DND-41 (cell line): Measurements from ENCODE around the gene STARD10.

ENCODE experiments used
- ATAC-seq: fragments of 200-7000 bp; cut with Tn5 transposase; 3 replicates; pipeline ENCODE4 v1.9.1; 2021; ENCODE audit warnings: low read depth; ENCODE audit not compliant: insufficient read depth
- DNase-seq: peaks from one replicate; pipeline ENCODE4 v3.0.0-alpha.2; 2020
- H2AFZ ChIP-seq: 2 replicates; pipeline ENCODE4 v1.6.0; 2012; ENCODE audit warnings: low read depth, low read length
- H3K27ac ChIP-seq: 2 replicates; pipeline ENCODE4 v1.5.1; 2012; ENCODE audit warnings: low read length, inconsistent platforms
- H3K27me3 ChIP-seq: fragments of 200-600 bp; sonication (generic); 2 replicates; pipeline ENCODE4 v1.6.0; 2012; ENCODE audit warnings: low read length, mild to moderate bottlenecking, inconsistent platforms; ENCODE audit not compliant: insufficient read depth, poor library complexity
- H3K36me3 ChIP-seq: 2 replicates; pipeline ENCODE4 v1.5.1; 2012; ENCODE audit warnings: low read length, inconsistent platforms; ENCODE audit not compliant: insufficient read depth
- H3K4me1 ChIP-seq: 2 replicates; pipeline ENCODE4 v1.5.1; 2012; ENCODE audit warnings: mild to moderate bottlenecking, low read length; ENCODE audit not compliant: insufficient read depth
- H3K4me2 ChIP-seq: 2 replicates; pipeline ENCODE4 v1.6.0; 2012; ENCODE audit warnings: mild to moderate bottlenecking, moderate library complexity, low read length, inconsistent platforms; ENCODE audit not compliant: insufficient read depth
- H3K4me3 ChIP-seq, 2 experiments: fragments of 200-600 bp in 1 of 2; shearing (Covaris generic) in 1 of 2; 2 replicates each; pipeline ENCODE4 v1.5.1; 2012 to 2016; ENCODE audit warnings: inconsistent platforms in 2 of 2, low read length in 2 of 2, mild to moderate bottlenecking in 2 of 2, low read depth in 1 of 2, moderate library complexity in 1 of 2
- H3K79me2 ChIP-seq: 2 replicates; pipeline ENCODE4 v1.6.0; 2012; ENCODE audit warnings: low read length, inconsistent platforms; ENCODE audit not compliant: insufficient read depth
- H3K9ac ChIP-seq: 2 replicates; pipeline ENCODE4 v1.6.0; 2012; ENCODE audit warnings: low read depth, mild to moderate bottlenecking, inconsistent platforms, low read length, moderate library complexity
- H3K9me3 ChIP-seq: 2 replicates; pipeline ENCODE4 v1.5.1; 2012; ENCODE audit warnings: low read length, moderate library complexity, mild to moderate bottlenecking, inconsistent platforms; ENCODE audit not compliant: insufficient read depth, severe bottlenecking
- H4K20me1 ChIP-seq: 2 replicates; pipeline ENCODE4 v1.6.0; 2012; ENCODE audit warnings: low read length; ENCODE audit not compliant: insufficient read depth
- EZH2 ChIP-seq: IDR thresholded peaks from 3 replicates; pipeline ENCODE4 v1.6.1; 2012; ENCODE audit warnings: borderline replicate concordance, low read depth, mild to moderate bottlenecking, moderate library complexity, low read length, inconsistent platforms; ENCODE audit not compliant: severe bottlenecking
- TF ChIP-seq, protein P1 (sequence below): IDR thresholded peaks from 2 replicates; pipeline ENCODE4 v1.5.1; 2012; ENCODE audit warnings: borderline replicate concordance, low read length, moderate library complexity, mild to moderate bottlenecking; ENCODE audit not compliant: poor library complexity, severe bottlenecking; ENCODE audit errors: extremely low read depth

Gene STARD10

DNA sequence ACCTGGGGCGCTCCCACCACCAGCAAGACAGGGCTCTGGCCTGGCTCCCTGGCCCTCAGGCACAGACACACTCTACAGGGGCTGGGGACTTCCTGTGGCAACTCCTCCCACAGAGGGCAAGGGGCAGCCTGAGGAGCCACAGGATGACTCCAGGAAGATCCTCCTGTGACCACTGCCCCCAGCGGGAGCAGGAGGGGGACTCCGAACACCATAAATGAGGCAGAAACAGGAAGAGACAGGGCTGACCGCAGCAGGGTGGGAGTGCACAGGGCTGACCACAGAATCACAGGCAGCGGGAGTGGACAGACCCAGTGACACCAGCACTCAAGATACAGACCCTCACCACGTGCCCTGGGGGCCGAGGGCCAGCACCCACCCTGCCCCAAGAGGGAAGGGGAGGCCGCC, 52.4 kb downstream of the STARD10 start:
- Histone ChIP-seq H3K4me2 (no peak overlapping the region), H3K79me2 (peaks cover 91% of the 10 kb centered on the region), H3K27me3 (no peaks in the 10 kb centered on the region), H3K9me3 (no peaks in the 10 kb centered on the region), H3K36me3 (no peaks in the 10 kb centered on the region), H3K4me3 (no peak overlapping the region), H4K20me1 (peaks cover 83% of the 10 kb centered on the region), H2AFZ (no peak overlapping the region), H3K9ac (no peak overlapping the region), H3K27ac (no peak overlapping the region), H3K4me1 (peaks cover 10% of the 10 kb centered on the region)
- ATAC-seq (no peak), DNase-seq (no peak)
- TF ChIP-seq EZH2: no peak
- TF ChIP-seq, protein P1, sequence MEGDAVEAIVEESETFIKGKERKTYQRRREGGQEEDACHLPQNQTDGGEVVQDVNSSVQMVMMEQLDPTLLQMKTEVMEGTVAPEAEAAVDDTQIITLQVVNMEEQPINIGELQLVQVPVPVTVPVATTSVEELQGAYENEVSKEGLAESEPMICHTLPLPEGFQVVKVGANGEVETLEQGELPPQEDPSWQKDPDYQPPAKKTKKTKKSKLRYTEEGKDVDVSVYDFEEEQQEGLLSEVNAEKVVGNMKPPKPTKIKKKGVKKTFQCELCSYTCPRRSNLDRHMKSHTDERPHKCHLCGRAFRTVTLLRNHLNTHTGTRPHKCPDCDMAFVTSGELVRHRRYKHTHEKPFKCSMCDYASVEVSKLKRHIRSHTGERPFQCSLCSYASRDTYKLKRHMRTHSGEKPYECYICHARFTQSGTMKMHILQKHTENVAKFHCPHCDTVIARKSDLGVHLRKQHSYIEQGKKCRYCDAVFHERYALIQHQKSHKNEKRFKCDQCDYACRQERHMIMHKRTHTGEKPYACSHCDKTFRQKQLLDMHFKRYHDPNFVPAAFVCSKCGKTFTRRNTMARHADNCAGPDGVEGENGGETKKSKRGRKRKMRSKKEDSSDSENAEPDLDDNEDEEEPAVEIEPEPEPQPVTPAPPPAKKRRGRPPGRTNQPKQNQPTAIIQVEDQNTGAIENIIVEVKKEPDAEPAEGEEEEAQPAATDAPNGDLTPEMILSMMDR: no peak

DNA sequence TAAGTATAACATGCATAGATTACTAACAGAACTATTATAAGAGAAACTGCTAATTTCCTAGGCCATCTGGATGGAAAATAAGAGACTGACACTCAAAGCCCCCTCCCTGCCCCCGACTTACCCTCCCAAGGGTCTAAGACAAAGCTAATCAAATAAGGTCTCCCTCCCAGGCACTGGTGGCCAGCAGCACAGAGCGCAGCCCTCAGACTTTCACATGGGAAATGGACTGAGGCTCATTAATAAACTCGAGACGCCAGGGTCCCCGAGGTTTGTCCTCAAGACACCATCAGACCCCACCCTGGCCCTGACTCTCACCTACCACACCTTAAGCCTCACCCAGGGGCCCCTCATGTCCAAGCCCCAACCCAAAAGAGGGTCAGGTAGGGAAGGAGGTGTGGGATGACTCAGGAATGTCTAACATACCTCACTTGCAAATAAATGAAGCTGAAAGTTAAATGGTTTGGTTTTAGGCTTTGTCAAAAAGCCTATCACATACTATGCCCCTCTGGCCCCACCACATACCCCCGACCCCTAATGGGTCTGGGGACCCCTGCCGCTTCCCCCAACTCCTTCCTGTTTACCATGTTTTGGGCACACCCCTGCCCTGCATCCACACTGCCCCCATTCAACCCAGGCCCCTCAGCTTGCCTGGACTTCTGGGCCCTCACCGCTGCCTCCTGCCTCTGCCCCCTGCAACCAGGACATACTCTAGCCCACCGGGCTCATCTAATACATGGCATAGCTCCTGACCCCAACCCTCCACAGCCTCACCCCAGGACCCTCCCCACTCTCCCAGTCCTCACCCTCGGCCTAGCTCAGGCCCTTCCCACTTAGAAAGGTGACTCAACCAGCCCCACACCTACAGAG, 53.1 kb downstream of the STARD10 start:
- H3K9me3 ChIP-seq: no peaks in the 10 kb centered on the region
- H3K27ac ChIP-seq: no peak overlapping the region
- H4K20me1 ChIP-seq: peaks cover 80% of the 10 kb centered on the region
- H3K4me2 ChIP-seq: no peak overlapping the region
- peaks cover 13% of the 10 kb centered on the region for H3K4me1 ChIP-seq
- H3K4me3 ChIP-seq: no peak overlapping the region
- peaks cover 90% of the 10 kb centered on the region for H3K79me2 ChIP-seq
- 0 out of 2 replicates have a peak, but pooled peaks cover under 1% of the 10 kb centered on the region for H3K36me3 ChIP-seq
- TF ChIP-seq, protein P1: no peak
- no peak for TF ChIP-seq EZH2
- DNase-seq: no peak
- H3K27me3 ChIP-seq: no peaks in the 10 kb centered on the region
- H3K9ac ChIP-seq: no peak overlapping the region
- no peak for ATAC-seq
- H2AFZ ChIP-seq: no peak overlapping the region

DNA sequence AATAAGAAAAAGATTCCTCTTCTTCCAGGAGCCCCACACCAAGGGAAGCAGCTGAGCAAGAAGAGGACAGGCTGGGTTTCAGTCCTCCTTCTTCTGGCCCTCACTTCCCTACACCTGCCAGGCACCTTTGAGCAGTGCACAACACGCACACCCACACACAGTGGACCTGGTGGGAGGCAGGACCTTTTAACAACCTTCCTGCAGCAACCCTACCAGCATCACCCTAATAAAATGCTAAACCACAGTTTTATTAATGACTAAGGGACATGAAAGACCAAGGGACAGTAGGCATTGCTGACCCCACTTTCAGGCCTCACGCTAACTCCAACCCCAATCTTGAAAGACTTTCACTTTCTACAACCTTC, 53.8 kb downstream of the STARD10 start:
- peaks cover 89% of the 10 kb centered on the region for H3K79me2 ChIP-seq
- no peak overlapping the region for H3K27ac ChIP-seq
- H4K20me1 ChIP-seq: peaks cover 78% of the 10 kb centered on the region
- TF ChIP-seq EZH2: no peak
- TF ChIP-seq, protein P1: no peak
- no peak overlapping the region for H2AFZ ChIP-seq
- H3K9me3 ChIP-seq: no peaks in the 10 kb centered on the region
- H3K27me3 ChIP-seq: no peaks in the 10 kb centered on the region
- ATAC-seq: no peak
- no peak overlapping the region for H3K4me2 ChIP-seq
- peaks cover 13% of the 10 kb centered on the region for H3K4me1 ChIP-seq
- H3K36me3 ChIP-seq: 0 out of 2 replicates have a peak, but pooled peaks cover 2% of the 10 kb centered on the region
- no peak overlapping the region for H3K4me3 ChIP-seq
- DNase-seq: no peak
- no peak overlapping the region for H3K9ac ChIP-seq
